Subcutaneous adipose tissue (tissue), 4 donors: Measurements from ENCODE around the gene GAA. TPM values are rescaled to one million over a fixed set of nuclear protein-coding genes. Genes with fewer than 3 reads are reported as not detected.

Source experiments
- CTCF ChIP-seq: fragments of 450-650 bp; IDR thresholded peaks from one replicate; pipeline ENCODE4 v1.5.1; 2016; ENCODE audit warnings: low read depth, mild to moderate bottlenecking, control low read depth, antibody characterized with exemption, moderate library complexity
- total RNA-seq, 4 donors: library from RNA; depleted of rRNA; stranded (reverse); fragments of >200 nt; gene quantifications; one replicate each; pipeline ENCODE4 v1.1.0, GENCODE V29; 2016

The GAA gene
- total RNA-seq, 4 donors from 2014 or later = 43.4 to 123 (median 60.2) TPM

GRCh38 chr17:80071116-80071841, 30.1 kb upstream of the GAA start:
- TF ChIP-seq CTCF = no peak

- TF ChIP-seq CTCF = no peak
These were observed 29.0 kb upstream of the GAA start for GRCh38 chr17:80072410-80072809.

- TF ChIP-seq CTCF = no peak
These were observed 21.3 kb upstream of the GAA start for GRCh38 chr17:80080081-80080480.

GRCh38 chr17:80081596-80081995, 19.8 kb upstream of the GAA start:
- TF ChIP-seq CTCF = no peak

- no peak for TF ChIP-seq CTCF
These were observed 18.8 kb upstream of the GAA start for GRCh38 chr17:80082403-80083135.

- TF ChIP-seq CTCF = no peak
These were observed 18.2 kb upstream of the GAA start for GRCh38 chr17:80083136-80083661.

- no peak for TF ChIP-seq CTCF
These were observed 16.6 kb upstream of the GAA start for GRCh38 chr17:80084773-80085172.
